Measurements from ENCODE around the gene RBFOX1. TPM values are rescaled to one million over a fixed set of nuclear protein-coding genes. Genes with fewer than 3 reads are reported as not detected.

The RBFOX1 gene
- total RNA-seq, 2 donors from 2014 or later: not detected

DNA sequence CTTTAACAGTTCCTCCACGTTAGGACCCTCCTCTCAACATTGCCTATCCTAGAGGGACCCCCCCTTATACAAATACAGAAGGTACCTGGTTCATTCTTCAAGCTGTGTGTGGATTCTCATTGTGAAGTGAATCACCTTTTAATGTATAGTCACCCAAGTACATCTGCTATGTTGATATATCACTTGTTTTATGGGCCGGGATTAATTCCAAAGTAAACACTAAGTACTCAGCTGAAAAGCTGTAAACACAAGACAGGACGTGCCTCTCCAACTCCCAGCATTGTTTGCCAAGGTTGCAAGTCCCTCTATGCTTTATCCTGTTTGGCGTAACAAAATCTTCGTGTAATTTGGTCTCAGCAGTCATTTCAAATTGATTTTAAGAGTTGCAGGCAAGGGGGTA lies 123.6 kb downstream of the RBFOX1 start:
- no peak overlapping the region for H3K27ac ChIP-seq
- 46 to 65% methylated on average over 5 of the region's 5 CpGs for WGBS, 2 donors
- no peak overlapping the region for H3K4me3 ChIP-seq
- H3K4me1 ChIP-seq: no peaks in the 10 kb centered on the region
- TF ChIP-seq, protein P1, sequence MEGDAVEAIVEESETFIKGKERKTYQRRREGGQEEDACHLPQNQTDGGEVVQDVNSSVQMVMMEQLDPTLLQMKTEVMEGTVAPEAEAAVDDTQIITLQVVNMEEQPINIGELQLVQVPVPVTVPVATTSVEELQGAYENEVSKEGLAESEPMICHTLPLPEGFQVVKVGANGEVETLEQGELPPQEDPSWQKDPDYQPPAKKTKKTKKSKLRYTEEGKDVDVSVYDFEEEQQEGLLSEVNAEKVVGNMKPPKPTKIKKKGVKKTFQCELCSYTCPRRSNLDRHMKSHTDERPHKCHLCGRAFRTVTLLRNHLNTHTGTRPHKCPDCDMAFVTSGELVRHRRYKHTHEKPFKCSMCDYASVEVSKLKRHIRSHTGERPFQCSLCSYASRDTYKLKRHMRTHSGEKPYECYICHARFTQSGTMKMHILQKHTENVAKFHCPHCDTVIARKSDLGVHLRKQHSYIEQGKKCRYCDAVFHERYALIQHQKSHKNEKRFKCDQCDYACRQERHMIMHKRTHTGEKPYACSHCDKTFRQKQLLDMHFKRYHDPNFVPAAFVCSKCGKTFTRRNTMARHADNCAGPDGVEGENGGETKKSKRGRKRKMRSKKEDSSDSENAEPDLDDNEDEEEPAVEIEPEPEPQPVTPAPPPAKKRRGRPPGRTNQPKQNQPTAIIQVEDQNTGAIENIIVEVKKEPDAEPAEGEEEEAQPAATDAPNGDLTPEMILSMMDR (IDR thresholded peaks at IDR 0.05): no peak
- TF ChIP-seq POLR2A (IDR thresholded peaks at IDR 0.05): no peak
- intact Hi-C loops (cut with DNase I): no loop called here
- no peak for ATAC-seq
- DNase-seq: no peak
- H3K36me3 ChIP-seq (replicated peaks in 1 of 2; ENCODE audit: insufficient read depth in 1 of 2, low read depth in 2 of 2): no peaks in the 10 kb centered on the region
- no peaks in the 10 kb centered on the region for H3K27me3 ChIP-seq
- H3K9me3 ChIP-seq: no peaks in the 10 kb centered on the region

DNA sequence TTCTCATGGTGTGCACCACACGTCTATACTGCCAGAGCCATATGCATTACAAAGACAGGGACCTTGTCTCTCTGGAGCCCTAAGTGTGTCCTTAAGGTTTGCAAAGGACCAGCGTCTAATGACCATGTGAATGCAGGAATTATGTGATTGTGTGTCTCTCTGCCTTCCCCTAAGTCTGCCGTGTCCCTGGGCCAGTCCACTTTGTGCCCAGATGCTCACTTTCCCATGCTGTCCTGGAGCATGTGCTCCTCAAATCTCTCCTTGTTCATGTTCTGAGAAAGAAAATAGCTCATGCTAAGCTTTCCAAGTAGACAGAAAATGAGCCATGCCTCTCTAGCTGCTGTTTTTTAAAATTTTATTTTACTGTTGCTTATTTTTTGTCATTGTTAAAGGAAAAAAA lies 125.5 kb downstream of the RBFOX1 start:
- H3K4me3 ChIP-seq: no peak overlapping the region

DNA sequence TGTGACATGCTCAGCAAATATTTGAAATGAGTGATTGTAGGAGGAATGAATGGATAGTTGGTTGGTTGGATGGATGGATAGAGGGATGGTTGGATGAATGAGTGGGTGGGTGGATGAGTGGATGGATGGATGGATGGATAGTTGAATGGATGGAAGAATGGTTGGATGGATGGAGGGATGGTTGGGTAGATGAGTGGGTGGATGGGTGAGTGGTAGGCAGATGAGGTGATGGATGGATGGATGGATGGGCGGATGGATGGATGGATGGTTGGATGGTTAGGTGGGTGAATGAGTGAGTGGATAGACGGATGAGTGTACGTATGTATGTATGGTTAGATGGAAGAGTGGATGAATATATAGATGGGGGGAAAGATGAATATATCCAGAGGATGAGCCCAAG lies 137.7 kb downstream of the RBFOX1 start:
- no peaks in the 10 kb centered on the region for H3K4me1 ChIP-seq
- H3K27me3 ChIP-seq: no peaks in the 10 kb centered on the region
- intact Hi-C loops (cut with DNase I): no loop called here
- WGBS, 2 donors: 56 to 66% methylated on average over 3 of the region's 3 CpGs
- no peaks in the 10 kb centered on the region for H3K9me3 ChIP-seq
- ATAC-seq: no peak
- no peak for DNase-seq
- H3K27ac ChIP-seq: no peak overlapping the region
- TF ChIP-seq, protein P1 (IDR thresholded peaks at IDR 0.05): no peak
- no peak for TF ChIP-seq POLR2A (IDR thresholded peaks at IDR 0.05)
- no peaks in the 10 kb centered on the region for H3K36me3 ChIP-seq (replicated peaks in 1 of 2; ENCODE audit: insufficient read depth in 1 of 2, low read depth in 2 of 2)
- H3K4me3 ChIP-seq: no peak overlapping the region

More for the DNA sequence above, 125.5 kb downstream of the RBFOX1 start:
- intact Hi-C loops (cut with DNase I): no loop called here
- no peaks in the 10 kb centered on the region for H3K36me3 ChIP-seq (replicated peaks in 1 of 2; ENCODE audit: insufficient read depth in 1 of 2, low read depth in 2 of 2)
- no peaks in the 10 kb centered on the region for H3K9me3 ChIP-seq
- TF ChIP-seq, protein P1 (IDR thresholded peaks at IDR 0.05): no peak
- no peak for TF ChIP-seq POLR2A (IDR thresholded peaks at IDR 0.05)
- no peaks in the 10 kb centered on the region for H3K27me3 ChIP-seq
- WGBS, 2 donors: 19 to 28% methylated on average over 3 of the region's 3 CpGs
- H3K27ac ChIP-seq: no peak overlapping the region
- DNase-seq (peak in 3 of 4 donors; percentile 13 to 28 (median 23)), ATAC-seq (no peak)
- H3K4me1 ChIP-seq: no peaks in the 10 kb centered on the region

DNA sequence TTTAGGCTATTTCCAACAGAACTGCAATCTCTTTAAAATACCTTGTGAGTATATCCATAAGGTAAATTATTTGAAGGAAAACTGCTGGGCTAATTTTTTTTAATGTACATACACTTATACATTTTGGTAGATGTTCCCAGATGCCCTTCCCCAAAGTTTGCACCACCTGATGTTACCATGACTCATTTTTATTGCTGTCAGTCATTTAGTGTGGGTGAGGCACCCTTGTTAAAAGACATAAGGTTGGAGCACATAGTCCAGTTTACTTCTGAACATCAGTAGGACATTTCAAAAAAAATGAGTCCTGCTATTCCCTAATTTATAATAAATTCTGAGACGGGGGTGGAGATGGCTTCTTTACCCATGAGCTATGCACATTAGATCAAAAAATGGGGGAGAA lies 138.6 kb downstream of the RBFOX1 start:
- Histone ChIP-seq H3K4me1 (no peaks in the 10 kb centered on the region), H3K36me3 (replicated peaks in 1 of 2; ENCODE audit: insufficient read depth in 1 of 2, low read depth in 2 of 2) (no peaks in the 10 kb centered on the region), H3K9me3 (no peaks in the 10 kb centered on the region), H3K27me3 (no peaks in the 10 kb centered on the region), H3K4me3 (no peak overlapping the region), H3K27ac (no peak overlapping the region)
- 0% methylated on average over 1 of the region's 1 CpG; no CpG with 5 or more reads in 1 of the 2 donors for WGBS, 2 donors
- DNase-seq: no peak
- intact Hi-C loops (cut with DNase I): no loop called here
- ATAC-seq: no peak
- no peak for TF ChIP-seq POLR2A (IDR thresholded peaks at IDR 0.05)
- TF ChIP-seq, protein P1 (IDR thresholded peaks at IDR 0.05): no peak

DNA sequence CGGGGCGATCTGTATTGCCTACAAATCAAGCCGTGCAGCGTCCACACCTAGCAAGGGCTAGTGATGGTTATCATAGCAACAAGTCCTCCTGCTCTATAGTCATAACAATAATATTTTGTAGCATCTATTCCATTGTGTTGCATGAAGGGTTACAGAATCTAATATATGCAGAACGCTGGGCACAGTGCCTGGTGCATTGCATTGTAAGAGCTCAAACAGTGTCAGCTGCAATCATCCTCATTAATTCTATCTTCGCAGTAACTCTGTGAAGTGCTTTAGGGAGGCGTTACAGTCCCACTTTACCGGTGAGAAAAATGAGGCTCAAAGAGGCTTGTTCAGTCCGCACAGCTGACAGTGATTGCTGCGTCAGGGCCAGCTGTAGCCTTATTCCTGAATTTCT lies 149.4 kb downstream of the RBFOX1 start:
- TF ChIP-seq, protein P1 (IDR thresholded peaks at IDR 0.05): no peak
- TF ChIP-seq POLR2A (IDR thresholded peaks at IDR 0.05): no peak
- 71 to 76% methylated on average over 10 of the region's 10 CpGs for WGBS, 2 donors
- ATAC-seq (no peak), DNase-seq (no peak)
- H3K27me3 ChIP-seq: no peaks in the 10 kb centered on the region
- no peaks in the 10 kb centered on the region for H3K9me3 ChIP-seq
- H3K27ac ChIP-seq: no peak overlapping the region
- H3K4me1 ChIP-seq: no peaks in the 10 kb centered on the region
- no peak overlapping the region for H3K4me3 ChIP-seq
- intact Hi-C loops (cut with DNase I): no loop called here
- no peaks in the 10 kb centered on the region for H3K36me3 ChIP-seq (replicated peaks in 1 of 2; ENCODE audit: insufficient read depth in 1 of 2, low read depth in 2 of 2)
